ENCODE results near the gene GLDC.
A peak's percentile ranks its signal among the peaks of the same experiment; 100 is the strongest.

GLDC gene

GRCh38 chr9:6620796-6621195 is 24.7 kb downstream of the GLDC start:
- no peak for TF ChIP-seq ZNF274 (IDR thresholded peaks at IDR 0.05; ENCODE audit: low read depth, low read length)

GRCh38 chr9:6620353-6620752 is 25.2 kb downstream of the GLDC start:
- no peak overlapping the region for H3K4me3 ChIP-seq (ENCODE audit: low read length)
- TF ChIP-seq ZNF274 (IDR thresholded peaks at IDR 0.05; ENCODE audit: low read depth, low read length), result no peak

More at GRCh38 chr9:6620796-6621195, 24.7 kb downstream of the GLDC start:
- no peak overlapping the region for H3K4me3 ChIP-seq (ENCODE audit: low read length)

- no peak for TF ChIP-seq ZNF274 (IDR thresholded peaks at IDR 0.05; ENCODE audit: low read depth, low read length)
- no peak overlapping the region for H3K4me3 ChIP-seq (ENCODE audit: low read length)
Measured at GRCh38 chr9:6619909-6620308, 25.6 kb downstream of the GLDC start.

DNA sequence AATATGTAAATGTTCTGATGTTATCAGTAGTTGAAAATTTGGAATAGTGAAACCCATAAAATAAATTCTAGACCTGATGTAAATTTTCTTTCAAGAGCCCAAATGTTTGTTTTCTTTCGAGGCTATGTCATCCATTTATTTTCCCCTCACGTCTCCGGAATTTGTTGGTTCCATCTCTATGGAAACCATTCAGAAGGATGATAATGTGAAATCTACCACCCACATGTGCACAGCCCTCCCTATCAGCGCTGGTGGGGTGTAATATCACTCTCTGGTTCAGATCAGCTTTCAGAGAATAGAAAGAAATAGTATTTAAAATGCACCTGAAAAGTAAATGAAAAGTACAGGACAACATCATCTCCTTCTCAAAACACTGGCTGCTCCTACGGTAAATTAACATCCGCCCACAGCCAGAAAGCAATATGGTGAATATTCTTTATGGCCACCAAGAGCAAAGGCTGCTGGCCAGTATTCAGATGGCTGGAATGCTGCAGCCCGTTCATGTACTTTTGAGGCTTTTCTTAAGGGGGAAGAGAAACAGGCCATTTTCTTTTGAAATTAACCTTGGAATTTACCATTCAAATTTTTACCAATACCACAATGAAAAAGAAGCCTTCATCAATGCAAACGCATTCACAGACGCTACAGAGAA is 28.5 kb downstream of the GLDC start:
- TF ChIP-seq ZNF274 (IDR thresholded peaks at IDR 0.05; ENCODE audit: low read depth, low read length), result no peak
- no peak overlapping the region for H3K4me3 ChIP-seq (ENCODE audit: low read length)

DNA sequence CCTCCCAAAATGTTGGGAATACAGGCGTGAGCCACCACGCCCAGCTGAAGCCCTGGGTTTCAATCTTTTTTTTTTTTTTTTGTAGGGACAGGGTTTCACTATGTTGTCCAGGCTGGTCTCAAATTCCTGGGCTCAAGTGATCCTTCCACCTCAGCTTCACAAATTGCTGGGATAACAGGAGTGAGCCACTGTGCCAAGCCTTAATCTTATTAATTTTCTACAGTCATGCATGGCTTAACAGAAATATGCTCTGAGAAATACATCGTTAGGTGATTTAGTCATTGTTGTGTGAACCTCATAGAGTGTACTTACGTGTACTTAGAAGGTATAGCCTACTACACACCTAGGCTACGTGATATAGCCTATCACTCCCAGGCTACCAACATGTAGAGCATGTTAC is 31.0 kb downstream of the GLDC start:
- no peak for TF ChIP-seq ZNF274 (IDR thresholded peaks at IDR 0.05; ENCODE audit: low read depth, low read length)
- H3K4me3 ChIP-seq (ENCODE audit: low read length), result no peak overlapping the region

DNA sequence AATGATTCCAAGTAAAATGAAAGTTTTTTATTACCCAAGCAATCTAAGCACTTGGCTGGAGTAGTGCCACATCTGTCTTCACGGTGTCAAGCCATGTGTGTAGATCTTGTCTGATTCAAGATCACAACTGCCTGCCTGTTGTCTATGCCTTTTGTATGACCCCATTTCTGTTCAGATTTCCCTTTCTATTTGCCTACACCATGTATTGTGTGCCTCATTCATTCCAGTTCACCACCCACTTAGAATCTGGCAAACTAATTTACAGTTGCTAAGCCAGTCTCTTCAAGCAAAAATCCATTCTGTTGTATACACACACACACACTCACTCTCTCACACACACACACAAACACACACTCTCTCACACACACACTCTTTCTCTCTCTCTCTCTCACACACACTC is 33.7 kb downstream of the GLDC start:
- H3K4me3 ChIP-seq (ENCODE audit: low read length), result no peak overlapping the region
- TF ChIP-seq ZNF274 (IDR thresholded peaks at IDR 0.05; ENCODE audit: low read depth, low read length), result no peak

DNA sequence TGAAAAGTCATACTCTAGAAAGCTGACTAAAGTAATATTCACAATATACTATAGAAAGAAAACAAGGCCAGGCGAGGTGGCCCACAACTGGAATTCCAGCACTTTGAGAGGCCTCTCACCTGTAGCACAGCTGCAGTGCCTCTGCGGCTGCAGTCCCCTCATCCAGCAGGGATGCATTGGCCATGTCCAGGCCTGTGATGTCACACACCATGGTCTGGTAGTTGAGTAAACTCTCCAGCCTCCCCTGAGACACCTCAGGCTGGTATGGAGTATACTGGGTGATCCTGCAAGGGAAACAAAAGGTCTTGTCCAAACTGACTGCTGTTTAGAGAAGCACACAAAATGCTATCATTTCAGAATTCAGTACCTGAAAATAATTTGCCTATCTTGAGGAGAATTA is 35.5 kb downstream of the GLDC start:
- TF ChIP-seq ZNF274 (IDR thresholded peaks at IDR 0.05; ENCODE audit: low read depth, low read length), result no peak
- no peak overlapping the region for H3K4me3 ChIP-seq (ENCODE audit: low read length)

GRCh38 chr9:6609497-6610016 is 36.0 kb downstream of the GLDC start:
- TF ChIP-seq ZNF274 (IDR thresholded peaks at IDR 0.05; ENCODE audit: low read depth, low read length), result no peak
- no peak overlapping the region for H3K4me3 ChIP-seq (ENCODE audit: low read length)

GRCh38 chr9:6605202-6605601 is 40.3 kb downstream of the GLDC start:
- peak overlapping the region; percentile 33; the same call in 1 of the 2 replicates for H3K4me3 ChIP-seq (ENCODE audit: low read length)
- no peak for TF ChIP-seq ZNF274 (IDR thresholded peaks at IDR 0.05; ENCODE audit: low read depth, low read length)

GRCh38 chr9:6600426-6600825 is 45.1 kb downstream of the GLDC start:
- H3K4me3 ChIP-seq (ENCODE audit: low read length), result no peak overlapping the region
- TF ChIP-seq ZNF274 (IDR thresholded peaks at IDR 0.05; ENCODE audit: low read depth, low read length), result no peak

- no peak overlapping the region for H3K4me3 ChIP-seq (ENCODE audit: low read length)
- TF ChIP-seq ZNF274 (IDR thresholded peaks at IDR 0.05; ENCODE audit: low read depth, low read length), result no peak
Measured at GRCh38 chr9:6600006-6600405, 45.5 kb downstream of the GLDC start.

DNA sequence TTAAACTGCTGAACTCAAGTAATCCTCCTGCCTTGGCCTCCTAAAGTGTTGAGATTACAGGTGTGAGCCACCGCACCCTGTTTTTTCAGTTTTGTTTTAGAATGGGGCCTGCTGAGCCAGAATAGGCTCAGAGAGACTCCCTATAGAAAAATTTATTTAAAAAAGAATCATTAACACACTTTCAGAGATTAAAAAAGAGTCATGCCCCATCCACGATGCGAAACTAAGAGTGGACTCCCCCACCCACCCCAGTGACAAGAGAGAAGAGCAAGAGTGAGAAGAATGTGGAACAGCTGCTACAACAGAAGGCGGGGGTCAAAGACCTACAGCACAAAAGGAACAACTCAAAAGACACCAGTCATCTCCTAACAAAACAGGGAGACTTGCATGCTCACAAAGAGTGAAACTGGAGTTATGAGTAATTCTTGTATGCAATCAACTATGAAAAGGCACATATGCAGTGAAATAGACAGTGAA is 47.2 kb downstream of the GLDC start:
- TF ChIP-seq ZNF274 (IDR thresholded peaks at IDR 0.05; ENCODE audit: low read depth, low read length), result no peak

GRCh38 chr9:6592791-6593190 is 52.7 kb downstream of the GLDC start:
- H3K4me3 ChIP-seq (ENCODE audit: low read length), result no peak overlapping the region
- no peak for TF ChIP-seq ZNF274 (IDR thresholded peaks at IDR 0.05; ENCODE audit: low read depth, low read length)

More for the DNA sequence above, 47.2 kb downstream of the GLDC start:
- H3K4me3 ChIP-seq (ENCODE audit: low read length), result no peak overlapping the region

DNA sequence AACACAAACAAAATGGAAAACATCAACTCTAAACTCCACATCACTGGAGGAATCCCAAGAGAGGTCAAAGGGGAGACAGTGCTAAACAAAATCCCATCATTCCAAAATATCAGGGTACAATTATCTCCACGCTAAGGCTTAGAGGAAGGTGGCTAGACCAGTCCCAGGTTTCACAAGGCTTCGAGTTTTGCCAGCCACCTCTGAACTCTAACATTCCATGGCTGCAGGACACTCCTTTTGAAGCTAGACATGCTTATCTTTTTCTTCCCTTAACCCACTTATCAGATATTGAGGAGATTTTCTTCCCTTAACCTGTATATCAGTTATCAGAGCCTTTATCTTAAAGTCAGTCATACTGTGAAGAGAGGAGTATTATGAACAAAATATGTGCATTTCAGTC is 53.3 kb downstream of the GLDC start:
- no peak overlapping the region for H3K4me3 ChIP-seq (ENCODE audit: low read length)
- TF ChIP-seq ZNF274 (IDR thresholded peaks at IDR 0.05; ENCODE audit: low read depth, low read length), result no peak

GRCh38 chr9:6590772-6591384 is 54.7 kb downstream of the GLDC start:
- H3K4me3 ChIP-seq (ENCODE audit: low read length), result no peak overlapping the region
- no peak for TF ChIP-seq ZNF274 (IDR thresholded peaks at IDR 0.05; ENCODE audit: low read depth, low read length)
